ENCODE data around the gene EZH2.

- no peak for TF ChIP-seq CTCF (conservative IDR thresholded peaks at IDR 0.05 in 1 of 2, IDR thresholded peaks at IDR 0.05 in 1 of 2; ENCODE audit: low read depth in 1 of 2, low read length in 2 of 2)
- no peak for TF ChIP-seq EZH2 (IDR thresholded peaks at IDR 0.05; ENCODE audit: low read length, missing control alignments)
Measured at GRCh38 chr7:148814922-148815559, 69.0 kb downstream of the EZH2 start.
